Mammary epithelial cell (primary cell): ENCODE measurements around the gene GPRC5A.

Experiments
- EZH2 ChIP-seq: IDR thresholded peaks from 2 replicates; pipeline ENCODE4 v1.6.1; 2012; ENCODE audit warnings: low read length, inconsistent platforms, borderline replicate concordance
- TF ChIP-seq, protein P1 (sequence below), 2 donors: IDR thresholded peaks in 1 of 2; conservative IDR thresholded peaks in 1 of 2; 2 replicates each; pipeline ENCODE4 v1.5.1; 2011 to 2012; ENCODE audit warnings: inconsistent platforms in 2 of 2, low read length in 2 of 2, mild to moderate bottlenecking in 2 of 2, control low read depth in 1 of 2, low read depth in 1 of 2; ENCODE audit not compliant: insufficient read depth in 1 of 2; ENCODE audit errors: extremely low read depth in 1 of 2

DNA sequence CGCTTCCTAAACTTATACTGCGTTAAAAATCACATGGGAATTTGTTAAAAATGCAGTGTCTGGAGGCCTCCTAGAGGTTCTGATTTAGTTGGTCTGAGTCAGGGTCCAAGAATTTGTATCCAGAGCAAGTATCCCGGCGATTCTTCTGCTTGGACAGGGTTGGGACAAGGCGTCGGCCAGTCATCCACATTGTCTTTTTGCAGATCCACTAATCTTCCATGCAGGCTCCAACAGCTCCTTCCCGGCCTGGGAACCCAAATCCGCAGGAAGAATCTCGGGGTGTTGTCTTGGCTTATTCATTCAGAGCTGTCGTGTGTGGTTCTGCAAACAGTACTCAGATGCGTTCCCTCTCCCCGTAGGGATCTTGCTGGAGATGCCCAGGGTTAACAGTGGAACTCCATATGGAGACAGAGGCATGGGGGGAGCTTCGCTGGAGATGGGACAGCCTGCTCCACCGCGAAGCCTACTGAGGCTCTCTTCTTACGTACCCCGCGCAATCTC lies 35.3 kb downstream of the GPRC5A start:
- TF ChIP-seq, protein P1, sequence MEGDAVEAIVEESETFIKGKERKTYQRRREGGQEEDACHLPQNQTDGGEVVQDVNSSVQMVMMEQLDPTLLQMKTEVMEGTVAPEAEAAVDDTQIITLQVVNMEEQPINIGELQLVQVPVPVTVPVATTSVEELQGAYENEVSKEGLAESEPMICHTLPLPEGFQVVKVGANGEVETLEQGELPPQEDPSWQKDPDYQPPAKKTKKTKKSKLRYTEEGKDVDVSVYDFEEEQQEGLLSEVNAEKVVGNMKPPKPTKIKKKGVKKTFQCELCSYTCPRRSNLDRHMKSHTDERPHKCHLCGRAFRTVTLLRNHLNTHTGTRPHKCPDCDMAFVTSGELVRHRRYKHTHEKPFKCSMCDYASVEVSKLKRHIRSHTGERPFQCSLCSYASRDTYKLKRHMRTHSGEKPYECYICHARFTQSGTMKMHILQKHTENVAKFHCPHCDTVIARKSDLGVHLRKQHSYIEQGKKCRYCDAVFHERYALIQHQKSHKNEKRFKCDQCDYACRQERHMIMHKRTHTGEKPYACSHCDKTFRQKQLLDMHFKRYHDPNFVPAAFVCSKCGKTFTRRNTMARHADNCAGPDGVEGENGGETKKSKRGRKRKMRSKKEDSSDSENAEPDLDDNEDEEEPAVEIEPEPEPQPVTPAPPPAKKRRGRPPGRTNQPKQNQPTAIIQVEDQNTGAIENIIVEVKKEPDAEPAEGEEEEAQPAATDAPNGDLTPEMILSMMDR (conservative IDR thresholded peaks at IDR 0.05 in 1 of 2, IDR thresholded peaks at IDR 0.05 in 1 of 2; ENCODE audit: extremely low read depth in 1 of 2, insufficient read depth in 1 of 2, low read depth in 1 of 2, low read length in 2 of 2), result no peak
- TF ChIP-seq EZH2, result no peak
